ENCODE data around the gene THRAP3. TPM values are rescaled to one million over a fixed set of nuclear protein-coding genes. Genes with fewer than 3 reads are reported as not detected.

The THRAP3 gene
- total RNA-seq, 2 donors from 2014 or later: 145 to 165 TPM

- H3K9me3 Mint-ChIP-seq: no peaks in the 10 kb centered on the region
- peaks cover 9% of the 10 kb centered on the region for H3K4me1 Mint-ChIP-seq
- peak; percentile 82 for DNase-seq
- H3K36me3 Mint-ChIP-seq (ENCODE audit: low read depth): peaks cover 10% of the 10 kb centered on the region
- 32 to 44% methylated on average over 10 to 23 of the region's 23 CpGs for WGBS, 2 experiments (ENCODE audit: insufficient coverage in 1 of 2, insufficient read length in 1 of 2)
- Histone ChIP-seq H3K9ac (ENCODE audit: extremely low read depth, low read length, poor library complexity, severe bottlenecking) (no peak overlapping the region), H3K4me1 (ENCODE audit: control insufficient read depth, insufficient read depth, low read length) (peaks cover 3% of the 10 kb centered on the region), H3K36me3 (ENCODE audit: control insufficient read depth, insufficient read depth, low read length) (no peaks in the 10 kb centered on the region), H3K4me3 (ENCODE audit: low read length) (no peak overlapping the region), H3K27ac (ENCODE audit: low read depth, low read length) (no peak overlapping the region), H3K9me3 (ENCODE audit: control insufficient read depth, low read length) (no peaks in the 10 kb centered on the region), H3K27me3 (ENCODE audit: control insufficient read depth, insufficient read depth, low read length, poor library complexity, severe bottlenecking) (peaks cover 10% of the 10 kb centered on the region)
- H3K27me3 Mint-ChIP-seq (ENCODE audit: insufficient read depth): peaks cover 39% of the 10 kb centered on the region
- peak overlapping the region; percentile 60 for H3K4me3 Mint-ChIP-seq
- TF ChIP-seq CTCF (conservative IDR thresholded peaks at IDR 0.05): no peak
- H3K27ac Mint-ChIP-seq: peak overlapping the region; percentile 71
Measured at GRCh38 chr1:36320767-36321118, 96.5 kb downstream of the THRAP3 start.

- H3K27me3 Mint-ChIP-seq (ENCODE audit: insufficient read depth): peaks cover 41% of the 10 kb centered on the region
- H3K36me3 Mint-ChIP-seq (ENCODE audit: low read depth): peaks cover 8% of the 10 kb centered on the region
- Histone ChIP-seq H3K27me3 (ENCODE audit: control insufficient read depth, insufficient read depth, low read length, poor library complexity, severe bottlenecking) (peaks cover 10% of the 10 kb centered on the region), H3K4me1 (ENCODE audit: control insufficient read depth, insufficient read depth, low read length) (peaks cover 3% of the 10 kb centered on the region), H3K9ac (ENCODE audit: extremely low read depth, low read length, poor library complexity, severe bottlenecking) (no peak overlapping the region), H3K36me3 (ENCODE audit: control insufficient read depth, insufficient read depth, low read length) (no peaks in the 10 kb centered on the region), H3K9me3 (ENCODE audit: control insufficient read depth, low read length) (no peaks in the 10 kb centered on the region), H3K4me3 (ENCODE audit: low read length) (no peak overlapping the region), H3K27ac (ENCODE audit: low read depth, low read length) (peak overlapping the region; percentile 24)
- H3K27ac Mint-ChIP-seq: peak overlapping the region; percentile 71
- no peaks in the 10 kb centered on the region for H3K9me3 Mint-ChIP-seq
- DNase-seq: peak; percentile 97
- WGBS, 2 experiments (ENCODE audit: insufficient coverage in 1 of 2, insufficient read length in 1 of 2): 26 to 30% methylated on average over 18 to 59 of the region's 59 CpGs
- H3K4me1 Mint-ChIP-seq: peaks cover 9% of the 10 kb centered on the region
- H3K4me3 Mint-ChIP-seq: peak overlapping the region; percentile 60
- no peak for TF ChIP-seq CTCF (conservative IDR thresholded peaks at IDR 0.05)
Measured at GRCh38 chr1:36321119-36321951, 97.1 kb downstream of the THRAP3 start.

GRCh38 chr1:36322041-36322785 is 98.0 kb downstream of the THRAP3 start:
- Mint-ChIP-seq H3K9me3 (no peaks in the 10 kb centered on the region), H3K27ac (no peak overlapping the region)

More at GRCh38 chr1:36322041-36322785, 98.0 kb downstream of the THRAP3 start:
- H3K4me3 Mint-ChIP-seq: peak overlapping the region; percentile 60
- Histone ChIP-seq H3K27me3 (ENCODE audit: control insufficient read depth, insufficient read depth, low read length, poor library complexity, severe bottlenecking) (peaks cover 10% of the 10 kb centered on the region), H3K9ac (ENCODE audit: extremely low read depth, low read length, poor library complexity, severe bottlenecking) (no peak overlapping the region), H3K4me1 (ENCODE audit: control insufficient read depth, insufficient read depth, low read length) (peaks cover 3% of the 10 kb centered on the region), H3K4me3 (ENCODE audit: low read length) (no peak overlapping the region), H3K9me3 (ENCODE audit: control insufficient read depth, low read length) (no peaks in the 10 kb centered on the region), H3K36me3 (ENCODE audit: control insufficient read depth, insufficient read depth, low read length) (no peaks in the 10 kb centered on the region), H3K27ac (ENCODE audit: low read depth, low read length) (no peak overlapping the region)
- TF ChIP-seq CTCF (conservative IDR thresholded peaks at IDR 0.05): no peak
- H3K4me1 Mint-ChIP-seq: peaks cover 9% of the 10 kb centered on the region
- H3K36me3 Mint-ChIP-seq (ENCODE audit: low read depth): peaks cover 5% of the 10 kb centered on the region
- peaks cover 44% of the 10 kb centered on the region for H3K27me3 Mint-ChIP-seq (ENCODE audit: insufficient read depth)
- DNase-seq: peak; percentile 80
- WGBS, 2 experiments (ENCODE audit: insufficient coverage in 1 of 2, insufficient read length in 1 of 2): 42% methylated on average over 27 to 67 of the region's 67 CpGs
